ENCODE results near the gene NFAM1.

DNA sequence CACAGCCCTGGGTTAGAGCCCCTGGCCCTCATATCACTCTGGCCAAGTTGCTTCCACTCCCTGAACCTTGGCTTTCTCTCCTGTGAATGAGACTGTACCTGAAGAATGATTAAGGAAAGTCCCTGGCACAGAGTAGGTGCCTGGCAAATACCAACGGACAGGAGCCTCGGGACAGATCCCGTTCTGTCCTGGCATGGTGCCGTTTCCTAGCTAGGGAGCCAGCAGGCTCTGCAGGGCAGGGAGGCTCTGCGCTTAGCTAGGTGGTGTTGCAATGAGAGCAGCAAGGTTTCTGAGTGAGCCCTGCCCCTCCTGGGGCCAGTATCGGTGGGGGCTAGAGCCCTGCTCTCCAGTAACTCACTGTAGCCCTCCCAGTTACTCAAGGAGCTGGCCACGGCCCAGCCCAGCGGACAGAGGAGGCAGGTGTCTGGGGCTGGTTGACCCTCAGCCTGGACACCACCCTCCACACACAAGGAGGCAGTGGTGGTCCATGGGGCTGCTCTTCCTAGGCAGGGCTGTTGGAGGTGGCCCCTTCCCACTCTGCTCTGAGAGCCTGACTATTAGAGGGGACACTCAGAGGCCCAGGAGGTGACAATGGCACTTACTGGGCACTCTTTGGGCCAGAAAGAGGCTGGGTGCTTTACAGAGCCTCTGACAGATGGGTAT lies 74.4 kb downstream of the NFAM1 start:
- TF ChIP-seq, protein P1, sequence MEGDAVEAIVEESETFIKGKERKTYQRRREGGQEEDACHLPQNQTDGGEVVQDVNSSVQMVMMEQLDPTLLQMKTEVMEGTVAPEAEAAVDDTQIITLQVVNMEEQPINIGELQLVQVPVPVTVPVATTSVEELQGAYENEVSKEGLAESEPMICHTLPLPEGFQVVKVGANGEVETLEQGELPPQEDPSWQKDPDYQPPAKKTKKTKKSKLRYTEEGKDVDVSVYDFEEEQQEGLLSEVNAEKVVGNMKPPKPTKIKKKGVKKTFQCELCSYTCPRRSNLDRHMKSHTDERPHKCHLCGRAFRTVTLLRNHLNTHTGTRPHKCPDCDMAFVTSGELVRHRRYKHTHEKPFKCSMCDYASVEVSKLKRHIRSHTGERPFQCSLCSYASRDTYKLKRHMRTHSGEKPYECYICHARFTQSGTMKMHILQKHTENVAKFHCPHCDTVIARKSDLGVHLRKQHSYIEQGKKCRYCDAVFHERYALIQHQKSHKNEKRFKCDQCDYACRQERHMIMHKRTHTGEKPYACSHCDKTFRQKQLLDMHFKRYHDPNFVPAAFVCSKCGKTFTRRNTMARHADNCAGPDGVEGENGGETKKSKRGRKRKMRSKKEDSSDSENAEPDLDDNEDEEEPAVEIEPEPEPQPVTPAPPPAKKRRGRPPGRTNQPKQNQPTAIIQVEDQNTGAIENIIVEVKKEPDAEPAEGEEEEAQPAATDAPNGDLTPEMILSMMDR (IDR thresholded peaks at IDR 0.05), result no peak
- TF ChIP-seq POLR2A (IDR thresholded peaks at IDR 0.05) (no peak), POLR2AphosphoS5 (IDR thresholded peaks at IDR 0.05) (no peak)
